BLaER1 treated with 17β-estradiol and CSF1 and Interleukin-3, amounts not matched to agents 10 nM and 100 nM (cell line): Measurements from ENCODE around the gene HLCS.

Experiments
- H3K27ac ChIP-seq, 11 experiments: shearing (Covaris generic); formaldehyde crosslinking; 2 replicates each; pipeline ENCODE4 v1.8.1; 2022
- H3K27me3 ChIP-seq, 11 experiments: shearing (Covaris generic); formaldehyde crosslinking; 2 replicates each; pipeline ENCODE4 v1.8.1; 2022
- H3K36me3 ChIP-seq, 11 experiments: shearing (Covaris generic); formaldehyde crosslinking; 2 replicates each; pipeline ENCODE4 v1.8.1; 2022
- H3K4me1 ChIP-seq, 10 experiments: shearing (Covaris generic); formaldehyde crosslinking; 2 replicates each; pipeline ENCODE4 v1.8.1; 2022
- H3K4me2 ChIP-seq, 11 experiments: shearing (Covaris generic); formaldehyde crosslinking; 2 replicates each; pipeline ENCODE4 v1.8.1; 2022
- H3K4me3 ChIP-seq, 10 experiments: shearing (Covaris generic); formaldehyde crosslinking; 2 replicates each; pipeline ENCODE4 v1.8.1; 2022
- H3K9ac ChIP-seq, 11 experiments: shearing (Covaris generic); formaldehyde crosslinking; 2 replicates each; pipeline ENCODE4 v1.8.1; 2022
- H3K9me3 ChIP-seq, 11 experiments: shearing (Covaris generic); formaldehyde crosslinking; replicated peaks in 1 of 11; 2 replicates each; pipeline ENCODE4 v1.8.1; 2022
- H4K20me1 ChIP-seq, 11 experiments: shearing (Covaris generic); formaldehyde crosslinking; 2 replicates each; pipeline ENCODE4 v1.8.1; 2022
- Cebpa-rat ChIP-seq, 11 experiments: shearing (Covaris generic); IDR thresholded peaks; 2 replicates each; pipeline ENCODE4 v1.8.1; 2022

Gene HLCS

GRCh38 chr21:36710729-36711048 is 255.8 kb downstream of the HLCS start:
- Histone ChIP-seq H4K20me1 (peaks cover 0 to 70% (median 48%) of the 10 kb centered on the region in 11 experiments; a peak in 17 of 22 replicates), H3K27ac (no peak overlapping the region), H3K9ac (no peak overlapping the region), H3K36me3 (no peaks in the 10 kb centered on the region), H3K9me3 (peaks cover 0 to 26% (median 15%) of the 10 kb centered on the region in 11 experiments; a peak in 14 of 22 replicates), H3K4me1 (peaks cover 0 to 20% (median 9%) of the 10 kb centered on the region in 10 experiments; a peak in 10 of 20 replicates), H3K27me3 (peaks cover 96 to 100% (median 100%) of the 10 kb centered on the region in 11 experiments), H3K4me2 (peak overlapping the region in 4 of 11 experiments; percentile 1 to 81 (median 55); a peak in 7 of 22 replicates), H3K4me3 (peak overlapping the region in 3 of 10 experiments; percentile 25 to 39 (median 35); a peak in 4 of 20 replicates)
- no peak for TF ChIP-seq Cebpa-rat (IDR thresholded peaks at IDR 0.05)

- peak overlapping the region in 3 of 10 experiments; percentile 25 to 39 (median 35); a peak in 5 of 20 replicates for H3K4me3 ChIP-seq
These were observed 256.4 kb downstream of the HLCS start for GRCh38 chr21:36709868-36710728.

DNA sequence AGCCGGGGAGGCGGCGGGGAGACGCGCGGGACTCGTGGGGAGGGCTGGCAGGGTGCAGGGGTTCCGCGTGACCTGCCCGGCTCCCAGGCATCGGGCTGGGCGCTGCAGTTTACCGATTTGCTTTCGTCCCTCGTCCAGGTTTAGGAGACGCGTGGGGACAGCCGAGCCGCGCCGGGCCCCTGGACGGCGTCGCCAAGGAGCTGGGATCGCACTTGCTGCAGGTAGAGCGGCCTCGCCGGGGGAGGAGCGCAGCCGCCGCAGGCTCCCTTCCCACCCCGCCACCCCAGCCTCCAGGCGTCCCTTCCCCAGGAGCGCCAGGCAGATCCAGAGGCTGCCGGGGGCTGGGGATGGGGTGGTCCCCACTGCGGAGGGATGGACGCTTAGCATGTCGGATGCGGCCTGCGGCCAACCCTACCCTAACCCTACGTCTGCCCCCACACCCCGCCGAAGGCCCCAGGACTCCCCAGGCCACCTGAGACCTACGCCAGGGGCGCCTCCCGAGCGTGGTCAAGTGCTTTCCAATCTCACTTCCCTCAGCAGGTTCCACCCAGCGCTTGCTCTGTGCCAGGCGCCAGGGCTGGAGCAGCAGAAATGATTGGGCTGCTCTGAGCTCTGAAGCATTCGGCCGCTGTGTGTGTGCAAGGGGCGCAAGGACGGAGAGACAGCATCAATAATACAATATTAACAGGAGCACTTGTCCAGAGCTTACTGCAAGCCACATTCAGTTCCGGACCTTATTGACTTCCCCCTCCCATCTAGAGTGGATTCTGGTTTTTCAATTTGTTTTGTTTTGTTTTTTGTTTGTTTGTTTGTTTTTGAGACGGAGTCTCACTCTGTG is 257.2 kb downstream of the HLCS start:
- Histone ChIP-seq H4K20me1 (peaks cover 0 to 84% (median 63%) of the 10 kb centered on the region in 11 experiments; a peak in 17 of 22 replicates), H3K4me1 (peaks cover 7 to 34% (median 17%) of the 10 kb centered on the region in 10 experiments; a peak in 16 of 20 replicates), H3K9me3 (peaks cover 0 to 26% (median 15%) of the 10 kb centered on the region in 11 experiments; a peak in 14 of 22 replicates), H3K36me3 (no peaks in the 10 kb centered on the region), H3K27me3 (peaks cover 100% of the 10 kb centered on the region in 11 experiments), H3K4me3 (no peak overlapping the region), H3K27ac (no peak overlapping the region), H3K4me2 (peak overlapping the region in 1 of 11 experiments; percentile 81; a peak in 2 of 22 replicates), H3K9ac (no peak overlapping the region)
- no peak for TF ChIP-seq Cebpa-rat (IDR thresholded peaks at IDR 0.05)

More at GRCh38 chr21:36709868-36710728, 256.4 kb downstream of the HLCS start:
- Histone ChIP-seq H3K4me1 (peaks cover 0 to 26% (median 12%) of the 10 kb centered on the region in 10 experiments; a peak in 12 of 20 replicates), H3K27ac (no peak overlapping the region), H3K9ac (no peak overlapping the region), H4K20me1 (peaks cover 0 to 76% (median 54%) of the 10 kb centered on the region in 11 experiments; a peak in 17 of 22 replicates), H3K4me2 (peak overlapping the region in 5 of 11 experiments; percentile 1 to 81 (median 38); a peak in 7 of 22 replicates), H3K9me3 (peaks cover 0 to 26% (median 15%) of the 10 kb centered on the region in 11 experiments; a peak in 14 of 22 replicates), H3K27me3 (peaks cover 98 to 100% (median 100%) of the 10 kb centered on the region in 11 experiments), H3K36me3 (no peaks in the 10 kb centered on the region)
- TF ChIP-seq Cebpa-rat (IDR thresholded peaks at IDR 0.05), result no peak

DNA sequence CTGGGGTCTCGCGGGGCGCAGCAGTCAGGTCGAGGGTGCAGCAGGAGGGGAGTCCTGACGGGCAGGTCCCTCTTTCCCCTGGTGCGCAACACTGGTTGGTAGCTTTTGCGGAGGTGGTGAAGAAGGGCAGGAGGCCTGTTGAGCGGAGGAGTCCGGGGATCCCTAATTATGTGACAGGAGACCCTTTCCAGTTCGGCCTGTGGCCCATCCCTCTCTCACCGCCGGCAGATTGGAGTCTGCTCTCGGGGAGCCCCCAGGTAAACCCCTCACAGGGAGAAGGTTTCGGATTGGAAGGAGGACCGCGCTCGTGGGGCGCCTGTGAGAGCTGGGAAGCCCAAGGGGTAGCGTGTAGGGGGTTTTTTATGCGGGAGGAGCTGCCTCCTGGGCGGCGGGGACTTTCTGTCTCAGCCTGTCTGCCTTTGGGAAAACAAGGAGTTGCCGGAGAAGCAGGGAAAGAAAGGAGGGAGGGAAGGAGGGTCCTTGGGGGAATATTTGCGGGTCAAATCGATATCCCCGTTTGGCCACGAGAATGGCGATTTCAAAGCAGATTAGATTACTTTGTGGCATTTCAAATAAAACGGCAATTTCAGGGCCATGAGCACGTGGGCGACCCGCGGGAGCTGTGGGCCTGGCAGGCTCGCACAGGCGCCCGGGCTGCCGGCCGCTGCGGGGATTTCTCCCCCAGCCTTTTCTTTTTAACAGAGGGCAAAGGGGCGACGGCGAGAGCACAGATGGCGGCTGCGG is 258.0 kb downstream of the HLCS start:
- H3K4me1 ChIP-seq, result peaks cover 7 to 34% (median 18%) of the 10 kb centered on the region in 10 experiments; a peak in 16 of 20 replicates
- no peak overlapping the region for H3K4me2 ChIP-seq
- H4K20me1 ChIP-seq, result peaks cover 0 to 91% (median 70%) of the 10 kb centered on the region in 11 experiments; a peak in 17 of 22 replicates
- no peaks in the 10 kb centered on the region for H3K36me3 ChIP-seq
- H3K9ac ChIP-seq, result no peak overlapping the region
- peaks cover 0 to 26% (median 15%) of the 10 kb centered on the region in 11 experiments; a peak in 14 of 22 replicates for H3K9me3 ChIP-seq
- TF ChIP-seq Cebpa-rat (IDR thresholded peaks at IDR 0.05), result no peak
- H3K4me3 ChIP-seq, result no peak overlapping the region
- peaks cover 100% of the 10 kb centered on the region in 11 experiments for H3K27me3 ChIP-seq
- H3K27ac ChIP-seq, result no peak overlapping the region

- Histone ChIP-seq H3K4me3 (no peak overlapping the region), H3K4me1 (peaks cover 7 to 34% (median 18%) of the 10 kb centered on the region in 10 experiments; a peak in 16 of 20 replicates), H4K20me1 (peaks cover 0 to 92% (median 77%) of the 10 kb centered on the region in 11 experiments; a peak in 17 of 22 replicates), H3K9me3 (peaks cover 0 to 26% (median 15%) of the 10 kb centered on the region in 11 experiments; a peak in 14 of 22 replicates), H3K4me2 (no peak overlapping the region), H3K27me3 (peaks cover 100% of the 10 kb centered on the region in 11 experiments), H3K9ac (no peak overlapping the region), H3K27ac (no peak overlapping the region), H3K36me3 (no peaks in the 10 kb centered on the region)
- TF ChIP-seq Cebpa-rat (IDR thresholded peaks at IDR 0.05), result no peak
These were observed 258.6 kb downstream of the HLCS start for GRCh38 chr21:36707763-36708285.

DNA sequence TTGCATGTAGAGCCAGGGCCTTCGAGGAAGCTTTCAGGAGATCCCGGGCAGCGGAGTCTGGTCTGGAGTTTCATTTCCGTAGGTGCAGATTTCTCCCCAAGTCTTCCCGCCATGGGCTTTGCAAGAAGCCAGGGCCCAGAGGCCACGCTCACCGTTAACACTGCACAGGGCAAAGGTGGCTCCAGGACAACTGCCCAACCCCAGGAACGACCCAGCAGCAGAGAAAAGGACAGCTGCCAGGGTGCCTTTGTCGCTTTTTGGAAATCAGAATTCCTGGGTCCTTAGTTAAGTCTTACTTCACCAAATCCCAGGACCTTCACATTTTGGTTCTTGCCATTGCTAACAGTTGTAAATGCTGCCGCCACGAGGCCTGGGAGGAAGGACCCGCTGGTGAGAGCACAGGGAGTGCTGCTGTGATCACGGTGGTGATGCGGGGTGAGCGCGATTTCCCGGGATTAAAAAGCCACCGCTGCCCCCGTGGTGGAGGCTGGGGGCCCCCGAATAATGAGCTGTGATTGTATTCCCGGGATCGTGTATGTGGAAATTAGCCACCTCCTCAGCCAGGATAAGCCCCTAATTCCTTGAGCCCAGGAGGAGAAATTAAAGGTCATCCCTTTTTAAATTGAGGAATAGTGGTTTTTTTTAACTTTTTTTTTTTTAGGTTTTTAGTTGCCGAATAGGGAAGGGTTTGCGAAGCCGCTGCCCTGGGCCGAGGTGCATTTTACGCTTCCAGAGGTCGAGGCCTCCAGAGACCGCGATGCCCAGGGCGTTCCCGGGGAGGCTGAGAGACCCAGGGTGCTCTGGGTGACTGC is 259.3 kb downstream of the HLCS start:
- Histone ChIP-seq H3K36me3 (no peaks in the 10 kb centered on the region), H3K9me3 (peaks cover 0 to 26% (median 15%) of the 10 kb centered on the region in 11 experiments; a peak in 14 of 22 replicates), H3K4me2 (no peak overlapping the region; a peak in 1 of 22 replicates), H4K20me1 (peaks cover 0 to 95% (median 83%) of the 10 kb centered on the region in 11 experiments; a peak in 17 of 22 replicates), H3K27ac (no peak overlapping the region), H3K4me1 (peaks cover 7 to 34% (median 18%) of the 10 kb centered on the region in 10 experiments; a peak in 16 of 20 replicates), H3K27me3 (peaks cover 100% of the 10 kb centered on the region in 11 experiments), H3K4me3 (no peak overlapping the region), H3K9ac (no peak overlapping the region)
- TF ChIP-seq Cebpa-rat (IDR thresholded peaks at IDR 0.05), result no peak

DNA sequence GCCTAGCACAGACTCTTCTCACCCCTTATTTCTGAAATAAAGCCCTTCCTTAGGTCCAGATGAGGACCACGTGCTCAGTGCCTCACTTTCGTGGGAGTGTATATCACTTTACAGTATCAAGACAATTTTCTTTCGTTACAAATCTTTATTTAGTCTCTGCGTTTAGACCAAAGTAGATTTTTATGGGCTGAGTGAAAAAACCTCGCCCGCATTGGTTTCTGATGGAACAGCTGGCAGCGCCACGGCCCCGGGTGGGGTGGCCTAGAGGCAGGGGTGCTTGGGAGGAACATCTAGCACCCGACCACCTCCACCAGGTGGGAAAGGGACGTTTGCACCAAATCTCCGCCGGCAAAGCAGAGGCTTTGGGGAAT is 260.0 kb downstream of the HLCS start:
- no peak for TF ChIP-seq Cebpa-rat (IDR thresholded peaks at IDR 0.05)
- peaks cover 0 to 26% (median 15%) of the 10 kb centered on the region in 11 experiments; a peak in 14 of 22 replicates for H3K9me3 ChIP-seq
- no peak overlapping the region for H3K27ac ChIP-seq
- H3K4me1 ChIP-seq, result peaks cover 7 to 34% (median 19%) of the 10 kb centered on the region in 10 experiments; a peak in 16 of 20 replicates
- H3K27me3 ChIP-seq, result peaks cover 100% of the 10 kb centered on the region in 11 experiments
- H4K20me1 ChIP-seq, result peaks cover 0 to 99% (median 90%) of the 10 kb centered on the region in 11 experiments; a peak in 17 of 22 replicates
- H3K4me2 ChIP-seq, result peak overlapping the region in 7 of 11 experiments; percentile 1 to 44 (median 20); a peak in 9 of 22 replicates
- H3K36me3 ChIP-seq, result no peaks in the 10 kb centered on the region
- no peak overlapping the region for H3K4me3 ChIP-seq
- no peak overlapping the region for H3K9ac ChIP-seq
